Activated CD8-positive, alpha-beta memory T cell treated with anti-CD3 and anti-CD28 coated beads, Interleukin-2, amount 50 U/mL, for 24 hours (primary cell): ENCODE measurements around the gene NRF1.
"Not testable (repeated sequence)": the region's sequence is repeated elsewhere in the genome, so short reads cannot be mapped to it uniquely, and the experiment has no call there.

Experiments
- DNase-seq: peaks from one replicate; pipeline ENCODE4 v3.0.0-alpha.2; 2020; ENCODE audit errors: extremely low read depth

Gene NRF1

GRCh38 chr7:129646369-129647021, 35.0 kb downstream of the NRF1 start:
- no peak for DNase-seq

GRCh38 chr7:129649128-129649690, 37.7 kb downstream of the NRF1 start:
- no peak for DNase-seq

- DNase-seq = no peak
Observed at GRCh38 chr7:129650056-129650758, 38.7 kb downstream of the NRF1 start.

- no peak for DNase-seq
Observed at GRCh38 chr7:129652914-129653313, 41.4 kb downstream of the NRF1 start.

GRCh38 chr7:129655811-129656210, 44.3 kb downstream of the NRF1 start:
- no peak for DNase-seq

GRCh38 chr7:129657363-129657762, 45.8 kb downstream of the NRF1 start:
- no peak for DNase-seq

GRCh38 chr7:129659907-129660306, 48.4 kb downstream of the NRF1 start:
- not testable (repeated sequence) for DNase-seq

- no peak for DNase-seq
Observed at GRCh38 chr7:129661645-129662182, 50.2 kb downstream of the NRF1 start.

GRCh38 chr7:129663240-129663639, 51.7 kb downstream of the NRF1 start:
- not testable (repeated sequence) for DNase-seq

GRCh38 chr7:129664029-129665012, 52.8 kb downstream of the NRF1 start:
- DNase-seq = no peak

GRCh38 chr7:129665013-129665401, 53.5 kb downstream of the NRF1 start:
- no peak for DNase-seq

GRCh38 chr7:129667116-129667515, 55.6 kb downstream of the NRF1 start:
- no peak for DNase-seq

GRCh38 chr7:129667551-129667950, 56.0 kb downstream of the NRF1 start:
- no peak for DNase-seq

- DNase-seq = no peak
Observed at GRCh38 chr7:129669901-129670300, 58.4 kb downstream of the NRF1 start.

GRCh38 chr7:129670656-129671055, 59.1 kb downstream of the NRF1 start:
- DNase-seq = no peak

- DNase-seq = no peak
Observed at GRCh38 chr7:129671266-129671665, 59.7 kb downstream of the NRF1 start.

- DNase-seq = not testable (repeated sequence)
Observed at GRCh38 chr7:129674475-129674874, 63.0 kb downstream of the NRF1 start.

- no peak for DNase-seq
Observed at GRCh38 chr7:129675521-129675920, 64.0 kb downstream of the NRF1 start.

GRCh38 chr7:129676017-129676897, 64.7 kb downstream of the NRF1 start:
- no peak for DNase-seq

- no peak for DNase-seq
Observed at GRCh38 chr7:129677796-129678195, 66.3 kb downstream of the NRF1 start.

- DNase-seq = no peak
Observed at GRCh38 chr7:129678606-129679005, 67.1 kb downstream of the NRF1 start.
